Activated naive CD4-positive, alpha-beta T cell treated with anti-CD3 and anti-CD28 coated beads, Interleukin-2, amount 10 ng/mL, durations not matched to agents 7 days and 5 days (primary cell): ENCODE results near the gene BCL6B.
"Not testable (repeated sequence)": the region's sequence is repeated elsewhere in the genome, so short reads cannot be mapped to it uniquely, and the experiment has no call there.

ENCODE experiments used
- CTCF ChIA-PET: fragments of 350-600 bp; sonication (Branson Sonifier 250); formaldehyde crosslinking; loops from one replicate; lab custom pipeline; 2021; ENCODE audit warnings: antibody characterized with exemption; lab: Charles Lee
- DNase-seq: peaks from one replicate; pipeline ENCODE4 v3.0.0-alpha.2; 2020
- H3K27ac Mint-ChIP-seq: one replicate; pipeline ENCODE4 v1.8.0; 2021; ENCODE audit warnings: mild to moderate bottlenecking, moderate library complexity, mixed read lengths
- H3K27me3 Mint-ChIP-seq: one replicate; pipeline ENCODE4 v1.8.0; 2021; ENCODE audit warnings: mild to moderate bottlenecking, mixed read lengths
- H3K36me3 Mint-ChIP-seq: one replicate; pipeline ENCODE4 v1.8.0; 2021; ENCODE audit warnings: mixed read lengths
- H3K4me1 Mint-ChIP-seq: one replicate; pipeline ENCODE4 v1.8.0; 2021; ENCODE audit warnings: mixed read lengths
- H3K4me3 Mint-ChIP-seq: one replicate; pipeline ENCODE4 v1.8.0; 2021; ENCODE audit warnings: mild to moderate bottlenecking, moderate library complexity, mixed read lengths
- H3K9me3 Mint-ChIP-seq: one replicate; pipeline ENCODE4 v1.8.0; 2021; ENCODE audit warnings: mixed read lengths

BCL6B gene, protein sequence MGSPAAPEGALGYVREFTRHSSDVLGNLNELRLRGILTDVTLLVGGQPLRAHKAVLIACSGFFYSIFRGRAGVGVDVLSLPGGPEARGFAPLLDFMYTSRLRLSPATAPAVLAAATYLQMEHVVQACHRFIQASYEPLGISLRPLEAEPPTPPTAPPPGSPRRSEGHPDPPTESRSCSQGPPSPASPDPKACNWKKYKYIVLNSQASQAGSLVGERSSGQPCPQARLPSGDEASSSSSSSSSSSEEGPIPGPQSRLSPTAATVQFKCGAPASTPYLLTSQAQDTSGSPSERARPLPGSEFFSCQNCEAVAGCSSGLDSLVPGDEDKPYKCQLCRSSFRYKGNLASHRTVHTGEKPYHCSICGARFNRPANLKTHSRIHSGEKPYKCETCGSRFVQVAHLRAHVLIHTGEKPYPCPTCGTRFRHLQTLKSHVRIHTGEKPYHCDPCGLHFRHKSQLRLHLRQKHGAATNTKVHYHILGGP

GRCh38 chr17:7022781-7023571 is at the start of gene BCL6B:
BCL6B (plus strand) TSS chr17:7023050; CDS start chr17:7023672, 622 bp downstream.
- Mint-ChIP-seq H3K27me3 (peaks cover 50% of the 10 kb centered on the region), H3K36me3 (peaks cover under 1% of the 10 kb centered on the region), H3K4me1 (peaks cover 61% of the 10 kb centered on the region), H3K27ac (peak within 1 kb of the TSS; percentile 77), H3K9me3 (no peaks in the 10 kb centered on the region), H3K4me3 (peak within 1 kb of the TSS; percentile 57)
- peak; percentile 31 for DNase-seq
- CTCF ChIA-PET, result interaction anchor here (0.7 to 8.4 kb wide), 6 partner anchors 10 to 180 kb away, joined by 3 to 51 read pairs (median 13); partner anchors contain the start of genes RNASEK and SLC16A13

GRCh38 chr17:6979440-6979839 is 43.4 kb upstream of the BCL6B start:
- CTCF ChIA-PET, result not testable (repeated sequence)

DNA sequence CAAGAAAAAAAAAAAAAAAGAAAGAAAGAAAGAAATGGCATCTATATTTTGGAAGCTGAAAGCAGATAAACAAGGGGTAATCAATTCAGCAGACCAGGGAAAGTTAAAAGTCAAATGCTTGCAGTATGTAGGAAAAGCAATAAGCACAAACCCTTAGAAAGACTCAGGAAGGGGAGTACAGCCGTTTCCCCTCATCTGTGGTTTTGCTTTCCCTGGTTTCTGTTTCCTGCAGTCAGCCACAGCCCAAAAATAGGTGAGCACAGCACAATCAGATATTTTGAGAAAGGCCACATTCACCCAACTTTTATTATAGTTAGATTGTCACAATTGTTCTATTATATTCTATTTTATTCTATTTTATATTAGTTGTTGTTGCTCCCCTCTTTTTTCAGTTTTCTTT is 41.4 kb upstream of the BCL6B start:
- Mint-ChIP-seq H3K4me1 (peaks cover 26% of the 10 kb centered on the region), H3K9me3 (no peaks in the 10 kb centered on the region), H3K27me3 (peaks cover 19% of the 10 kb centered on the region), H3K36me3 (no peaks in the 10 kb centered on the region), H3K4me3 (no peak overlapping the region), H3K27ac (no peak overlapping the region)
- CTCF ChIA-PET, result no interaction called here
- no peak for DNase-seq

More at GRCh38 chr17:6979440-6979839, 43.4 kb upstream of the BCL6B start:
- peaks cover 26% of the 10 kb centered on the region for H3K4me1 Mint-ChIP-seq
- not testable (repeated sequence) for H3K9me3 Mint-ChIP-seq, DNase-seq, H3K36me3 Mint-ChIP-seq, H3K4me3 Mint-ChIP-seq, H3K27ac Mint-ChIP-seq
- H3K27me3 Mint-ChIP-seq, result peaks cover 19% of the 10 kb centered on the region

- Mint-ChIP-seq H3K9me3 (no peaks in the 10 kb centered on the region), H3K4me1 (peaks cover 26% of the 10 kb centered on the region), H3K4me3 (no peak overlapping the region), H3K27ac (no peak overlapping the region), H3K36me3 (no peaks in the 10 kb centered on the region), H3K27me3 (peaks cover 5% of the 10 kb centered on the region)
- DNase-seq, result no peak
- CTCF ChIA-PET, result interaction anchor here (0.7 to 1.5 kb wide), 3 partner anchors 19 to 74 kb away, joined by 3 to 7 read pairs (median 3); no protein-coding TSS in a partner anchor
These were observed 37.6 kb upstream of the BCL6B start for GRCh38 chr17:6985266-6985665.

DNA sequence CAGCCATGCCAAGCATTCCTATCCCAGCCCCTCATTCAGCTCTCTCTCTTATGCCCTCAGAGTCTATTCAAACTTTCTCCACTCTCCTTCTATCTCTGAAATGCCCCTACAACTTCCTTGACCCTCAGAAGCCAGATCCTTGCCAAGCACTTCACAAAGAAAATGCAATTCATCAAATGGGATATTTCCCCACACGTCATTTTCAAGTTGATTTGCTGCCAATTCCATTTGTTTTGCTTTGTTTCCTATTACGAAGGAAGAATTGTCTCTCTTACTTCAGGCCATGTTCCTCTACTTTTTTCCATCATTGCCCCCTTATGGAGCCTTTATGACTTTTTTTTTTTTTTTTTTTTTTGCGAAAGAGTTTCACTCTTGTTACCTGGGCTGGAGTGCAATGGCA is 36.2 kb upstream of the BCL6B start:
- Mint-ChIP-seq H3K9me3 (no peaks in the 10 kb centered on the region), H3K4me1 (peaks cover 14% of the 10 kb centered on the region), H3K27me3 (no peaks in the 10 kb centered on the region), H3K27ac (no peak overlapping the region), H3K36me3 (no peaks in the 10 kb centered on the region), H3K4me3 (no peak overlapping the region)
- CTCF ChIA-PET, result interaction anchor here (1.5 kb wide), 1 partner anchor 18 kb away, joined by 7 read pairs; no protein-coding TSS in a partner anchor
- no peak for DNase-seq

GRCh38 chr17:6989779-6990178 is 33.1 kb upstream of the BCL6B start:
- H3K27me3 Mint-ChIP-seq, result no peaks in the 10 kb centered on the region
- no peak for DNase-seq
- CTCF ChIA-PET, result interaction anchor here (1.1 to 4.1 kb wide), 3 partner anchors 15 to 75 kb away, joined by 3 to 12 read pairs (median 4); no protein-coding TSS in a partner anchor
- H3K4me1 Mint-ChIP-seq, result no peaks in the 10 kb centered on the region
- H3K36me3 Mint-ChIP-seq, result no peaks in the 10 kb centered on the region
- H3K9me3 Mint-ChIP-seq, result no peaks in the 10 kb centered on the region
- no peak overlapping the region for H3K4me3 Mint-ChIP-seq
- H3K27ac Mint-ChIP-seq, result no peak overlapping the region

GRCh38 chr17:6993613-6994056 is 29.2 kb upstream of the BCL6B start:
- CTCF ChIA-PET, result interaction anchor here (1.1 to 1.2 kb wide), 2 partner anchors 9 to 10 kb away, joined by 4 read pairs; no protein-coding TSS in a partner anchor
- H3K27me3 Mint-ChIP-seq, H3K4me1 Mint-ChIP-seq, H3K4me3 Mint-ChIP-seq, H3K9me3 Mint-ChIP-seq, DNase-seq, H3K27ac Mint-ChIP-seq: not testable (repeated sequence)
- H3K36me3 Mint-ChIP-seq, result peaks cover 11% of the 10 kb centered on the region

DNA sequence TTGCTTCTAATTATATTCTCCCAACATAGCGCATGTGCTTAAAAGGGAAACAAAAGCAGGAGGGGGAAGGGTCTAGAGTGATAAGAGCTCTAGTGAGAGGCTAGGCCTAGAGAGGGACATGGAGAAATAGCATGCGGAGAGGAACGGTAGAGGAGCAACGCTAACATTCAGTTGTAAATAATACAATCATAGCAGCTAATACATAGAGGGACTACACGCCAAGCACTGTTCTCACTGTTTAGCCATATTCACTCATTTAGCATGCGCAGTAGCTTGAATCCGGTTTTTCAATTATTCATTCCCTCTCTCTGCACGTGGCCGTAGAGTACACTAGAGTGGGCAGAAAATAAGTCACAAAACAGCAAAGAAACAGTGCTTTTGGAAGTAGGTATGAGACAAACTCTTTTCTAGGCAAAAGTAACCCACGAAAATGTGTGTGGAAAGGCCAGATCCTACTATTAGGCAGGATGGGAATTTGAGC is 28.7 kb upstream of the BCL6B start:
- Mint-ChIP-seq H3K4me1 (no peaks in the 10 kb centered on the region), H3K4me3 (no peak overlapping the region), H3K27ac (no peak overlapping the region)

GRCh38 chr17:6994666-6995256 is 28.1 kb upstream of the BCL6B start:
- H3K4me3 Mint-ChIP-seq, result no peak overlapping the region
- no peak for DNase-seq
- H3K27me3 Mint-ChIP-seq, result no peaks in the 10 kb centered on the region
- no peak overlapping the region for H3K27ac Mint-ChIP-seq
- no peaks in the 10 kb centered on the region for H3K9me3 Mint-ChIP-seq
- CTCF ChIA-PET, result no interaction called here
- H3K4me1 Mint-ChIP-seq, result no peaks in the 10 kb centered on the region
- H3K36me3 Mint-ChIP-seq, result peaks cover 20% of the 10 kb centered on the region

More for the DNA sequence above, 28.7 kb upstream of the BCL6B start:
- CTCF ChIA-PET, result interaction anchor here (1.1 to 1.2 kb wide), 2 partner anchors 8 to 10 kb away, joined by 4 read pairs; no protein-coding TSS in a partner anchor
- no peaks in the 10 kb centered on the region for H3K9me3 Mint-ChIP-seq
- H3K36me3 Mint-ChIP-seq, result peaks cover 14% of the 10 kb centered on the region
- H3K27me3 Mint-ChIP-seq, result no peaks in the 10 kb centered on the region
- DNase-seq, result no peak

GRCh38 chr17:6995500-6996255 is 27.2 kb upstream of the BCL6B start, which contains the start of gene ALOX12:
ALOX12 (plus strand) TSS chr17:6996049; CDS start chr17:6996118, 69 bp downstream.
- H3K27me3 Mint-ChIP-seq, result no peaks in the 10 kb centered on the region
- DNase-seq, result no peak
- no peaks in the 10 kb centered on the region for H3K9me3 Mint-ChIP-seq
- H3K36me3 Mint-ChIP-seq, result peaks cover 26% of the 10 kb centered on the region
- no peak within 1 kb of the TSS for H3K4me3 Mint-ChIP-seq
- no peaks in the 10 kb centered on the region for H3K4me1 Mint-ChIP-seq
- CTCF ChIA-PET, result interaction anchor here (1.7 kb wide), 1 partner anchor 9 kb away, joined by 6 read pairs; no protein-coding TSS in a partner anchor
- H3K27ac Mint-ChIP-seq, result no peak within 1 kb of the TSS

DNA sequence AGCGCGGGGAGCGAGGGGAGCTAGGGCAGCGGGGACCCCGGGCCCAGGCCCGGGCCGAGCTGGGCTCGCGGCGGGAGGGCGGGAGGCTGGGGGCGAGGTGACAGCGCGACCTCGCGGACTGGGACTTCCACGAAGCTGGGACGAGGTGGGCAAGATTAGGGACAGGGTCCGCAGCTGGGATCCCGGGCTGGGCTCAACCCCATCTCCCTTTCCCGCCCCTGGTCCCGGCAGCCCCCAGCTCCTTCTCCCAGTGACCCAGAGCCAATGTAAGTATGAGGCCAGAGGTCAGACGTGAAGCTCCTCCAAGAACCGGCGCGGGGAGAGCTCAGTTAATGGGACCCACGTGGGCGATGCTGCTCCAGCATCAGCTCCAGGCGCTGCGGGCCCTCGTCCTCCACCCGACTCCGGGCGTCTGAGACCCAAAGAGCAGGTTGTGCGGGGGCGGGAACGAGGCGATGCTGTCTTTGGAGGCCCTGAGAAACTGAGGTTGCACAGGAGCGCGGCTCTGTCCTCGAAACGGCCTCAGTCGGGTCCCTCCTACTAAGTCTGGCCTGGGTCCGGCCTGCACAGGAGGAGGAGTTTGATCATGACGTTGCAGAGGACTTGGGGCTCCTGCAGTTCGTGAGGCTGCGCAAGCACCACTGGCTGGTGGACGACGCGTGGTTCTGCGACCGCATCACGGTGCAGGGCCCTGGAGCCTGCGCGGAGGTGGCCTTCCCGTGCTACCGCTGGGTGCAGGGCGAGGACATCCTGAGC is 26.4 kb upstream of the BCL6B start:
- H3K4me3 Mint-ChIP-seq, result no peak overlapping the region
- H3K9me3 Mint-ChIP-seq, result no peaks in the 10 kb centered on the region
- no peak for DNase-seq
- H3K27ac Mint-ChIP-seq, result no peak overlapping the region
- CTCF ChIA-PET, result interaction anchor here (1.7 kb wide), 1 partner anchor 8 kb away, joined by 6 read pairs; no protein-coding TSS in a partner anchor
- peaks cover 31% of the 10 kb centered on the region for H3K36me3 Mint-ChIP-seq
- no peaks in the 10 kb centered on the region for H3K27me3 Mint-ChIP-seq
- H3K4me1 Mint-ChIP-seq, result no peaks in the 10 kb centered on the region

DNA sequence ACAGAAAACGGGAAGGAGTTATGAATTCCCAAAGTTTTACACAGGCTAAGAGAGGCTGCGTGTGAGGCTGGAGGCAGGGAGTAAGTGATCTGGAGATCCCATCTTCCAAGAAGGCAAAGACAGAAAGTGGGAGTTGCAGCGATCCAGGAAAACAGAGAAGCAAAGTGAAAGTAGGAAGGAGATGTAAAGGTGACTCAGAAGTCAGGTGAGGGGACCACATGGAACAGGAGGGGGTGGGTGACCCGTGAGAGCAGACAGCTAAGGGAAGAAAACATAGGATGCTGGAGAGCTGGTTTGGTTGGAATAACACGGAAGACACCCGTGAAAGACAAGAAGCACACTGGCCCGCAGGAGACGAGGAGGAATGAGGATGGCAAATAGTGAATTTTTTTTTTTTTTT is 25.7 kb upstream of the BCL6B start:
- Mint-ChIP-seq H3K27ac (no peak overlapping the region), H3K27me3 (no peaks in the 10 kb centered on the region), H3K4me1 (no peaks in the 10 kb centered on the region), H3K9me3 (no peaks in the 10 kb centered on the region), H3K36me3 (peaks cover 37% of the 10 kb centered on the region), H3K4me3 (no peak overlapping the region)
- CTCF ChIA-PET, result no interaction called here
- no peak for DNase-seq
